Gastroesophageal sphincter (tissue), 4 donors: ENCODE data around the gene CNNM3. TPM values are rescaled to one million over a fixed set of nuclear protein-coding genes. Genes with fewer than 3 reads are reported as not detected.

Source experiments
- ATAC-seq: fragments of 150-250 bp; one replicate; pipeline ENCODE4 v1.9.1; 2016; ENCODE audit warnings: mild to moderate bottlenecking, moderate library complexity
- H3K27ac ChIP-seq, 4 donors: fragments of 200-600 bp; sonication (generic) in 3 of 4; 1 replicate in 3 of 4; 2 replicates in 1 of 4; pipeline ENCODE4 v1.5.1; 2016 to 2019
- H3K27me3 ChIP-seq: fragments of 200-600 bp; sonication (generic); one replicate; pipeline ENCODE4 v1.5.1; 2019
- H3K36me3 ChIP-seq, 2 donors: fragments of 200-600 bp; sonication (generic); one replicate each; pipeline ENCODE4 v1.5.1; 2019; ENCODE audit warnings: control low read depth in 1 of 2
- H3K4me1 ChIP-seq, 3 donors: fragments of 200-600 bp; sonication (generic); 1 replicate in 2 of 3; 2 replicates in 1 of 3; pipeline ENCODE4 v1.5.1; 2016 to 2019; ENCODE audit warnings: control low read depth in 2 of 3
- H3K4me3 ChIP-seq, 2 donors: fragments of 200-600 bp; sonication (generic); one replicate each; pipeline ENCODE4 v1.5.1; 2019; ENCODE audit warnings: mild to moderate bottlenecking in 1 of 2, moderate library complexity in 1 of 2
- H3K9me3 ChIP-seq, 3 donors: fragments of 200-600 bp; sonication (generic); one replicate each; pipeline ENCODE4 v1.5.1; 2017 to 2019; ENCODE audit warnings: control low read depth in 2 of 3
- CTCF ChIP-seq, 4 experiments: fragments of 200-600 bp in 2 of 4; fragments of 450-650 bp in 2 of 4; sonication (generic) in 1 of 4; IDR thresholded peaks; one replicate each; pipeline ENCODE4 v1.5.1; 2017 to 2019; ENCODE audit warnings: antibody characterized with exemption in 4 of 4, mild to moderate bottlenecking in 2 of 4, moderate library complexity in 2 of 4
- EP300 ChIP-seq: sonication (generic); formaldehyde crosslinking; IDR thresholded peaks from one replicate; pipeline ENCODE4 v1.6.1; 2017; ENCODE audit warnings: antibody characterized with exemption, mild to moderate bottlenecking
- POLR2A ChIP-seq, 2 donors: fragments of 450-650 bp; IDR thresholded peaks; one replicate each; pipeline ENCODE4 v1.6.1; 2017; ENCODE audit warnings: antibody characterized with exemption in 2 of 2, mild to moderate bottlenecking in 2 of 2, moderate library complexity in 1 of 2
- POLR2AphosphoS5 ChIP-seq: sonication (generic); formaldehyde crosslinking; IDR thresholded peaks from one replicate; pipeline ENCODE4 v1.6.1; 2017; ENCODE audit warnings: antibody characterized with exemption
- WGBS, 2 donors: methylation state at CpG; one replicate each; pipeline ENCODE4 v1.1.5; 2018; ENCODE audit warnings: low coverage in 1 of 2; 5-methylcytosine and 5-hydroxymethylcytosine counted together
- total RNA-seq, 4 donors: library from RNA; depleted of rRNA; stranded (reverse); fragments of >200 nt; gene quantifications; one replicate each; pipeline ENCODE4 v1.1.0, GENCODE V29; 2016

CNNM3 gene
- 10 to 100 TPM; 10.4 to 21.6 (median 18.9) TPM for total RNA-seq

- TF ChIP-seq CTCF (IDR thresholded peaks at IDR 0.05) = peak in 3 of 4 experiments; percentile 76 to 88 (median 81)
- peak; percentile 86 for TF ChIP-seq POLR2AphosphoS5
- peak; percentile 85 to 93 for TF ChIP-seq POLR2A (IDR thresholded peaks at IDR 0.05)
- TF ChIP-seq EP300 = no peak
- peaks cover 0 to 17% of the 10 kb centered on the region in 2 donors for H3K36me3 ChIP-seq
- H3K9me3 ChIP-seq = no peaks in the 10 kb centered on the region
- H3K4me1 ChIP-seq = peaks cover 4 to 62% (median 35%) of the 10 kb centered on the region in 3 donors
- peak within 1 kb of the TSS; percentile 77 to 88 for H3K4me3 ChIP-seq
- no peaks in the 10 kb centered on the region for H3K27me3 ChIP-seq
- peak; percentile 96 for ATAC-seq
- H3K27ac ChIP-seq = peak within 1 kb of the TSS; percentile 71 to 96 (median 96)
- WGBS, 2 donors = no CpG with 5 or more reads among the region's 103 CpGs
These were observed at the start of gene CNNM3 for GRCh38 chr2:96816127-96816835. Gene CNNM3, plus strand, starts transcription at chr2:96816268. Its CDS starts 10 bp downstream, at chr2:96816278.

- no peak overlapping the region for H3K27ac ChIP-seq
- no peaks in the 10 kb centered on the region for H3K9me3 ChIP-seq
- no peaks in the 10 kb centered on the region for H3K27me3 ChIP-seq
- H3K4me3 ChIP-seq = no peak overlapping the region
- WGBS, 2 donors = 80 to 94% methylated on average over 2 to 3 of the region's 9 CpGs
- no peak for ATAC-seq
- H3K4me1 ChIP-seq = peaks cover 0 to 56% (median 19%) of the 10 kb centered on the region in 3 donors
- no peaks in the 10 kb centered on the region for H3K36me3 ChIP-seq
- TF ChIP-seq EP300 (no peak), POLR2A (IDR thresholded peaks at IDR 0.05) (no peak), POLR2AphosphoS5 (no peak), CTCF (IDR thresholded peaks at IDR 0.05) (no peak)
These were observed 48.8 kb upstream of the CNNM3 start for GRCh38 chr2:96767135-96767871.

- Histone ChIP-seq H3K9me3 (no peaks in the 10 kb centered on the region), H3K27me3 (no peaks in the 10 kb centered on the region), H3K36me3 (no peaks in the 10 kb centered on the region), H3K27ac (no peak overlapping the region), H3K4me1 (peaks cover 0 to 52% (median 19%) of the 10 kb centered on the region in 3 donors), H3K4me3 (no peak overlapping the region)
- TF ChIP-seq POLR2AphosphoS5 = no peak
- TF ChIP-seq CTCF (IDR thresholded peaks at IDR 0.05) = no peak
- TF ChIP-seq POLR2A (IDR thresholded peaks at IDR 0.05) = no peak
- no peak for TF ChIP-seq EP300
- 93 to 100% methylated on average over 2 to 5 of the region's 8 CpGs for WGBS, 2 donors
- no peak for ATAC-seq
These were observed 47.9 kb upstream of the CNNM3 start for GRCh38 chr2:96768083-96768561.

GRCh38 chr2:96769814-96770213 is 46.3 kb upstream of the CNNM3 start:
- peak; percentile 76 for ATAC-seq
- Histone ChIP-seq H3K27ac (peak overlapping the region in 1 of 4 donors; percentile 4), H3K9me3 (no peaks in the 10 kb centered on the region), H3K4me1 (peaks cover 0 to 51% (median 7%) of the 10 kb centered on the region in 3 donors), H3K4me3 (no peak overlapping the region), H3K36me3 (no peaks in the 10 kb centered on the region), H3K27me3 (no peaks in the 10 kb centered on the region)
- WGBS, 2 donors = 33 to 56% methylated on average over 2 to 3 of the region's 7 CpGs
- no peak for TF ChIP-seq CTCF (IDR thresholded peaks at IDR 0.05)
